Neural cell (in vitro differentiated cells): ENCODE data around the gene KRT14. TPM values are rescaled to one million over a fixed set of nuclear protein-coding genes. Genes with fewer than 3 reads are reported as not detected.
"Not testable (repeated sequence)": the region's sequence is repeated elsewhere in the genome, so short reads cannot be mapped to it uniquely, and the experiment has no call there.

Experiments
- H2AFZ ChIP-seq: fragments of 200-600, 300-800 bp; sonication (generic), shearing (Covaris generic); 2 replicates; pipeline ENCODE4 v1.6.0; 2014; ENCODE audit warnings: low read depth, mild to moderate bottlenecking, antibody characterized with exemption, low read length, moderate library complexity
- H3F3A ChIP-seq: fragments of 200-600 bp; shearing (Covaris generic); 2 replicates; pipeline ENCODE4 v1.6.1; 2016; ENCODE audit warnings: mild to moderate bottlenecking, moderate library complexity, mixed read lengths, antibody characterized with exemption, low read length; ENCODE audit not compliant: insufficient read depth, poor library complexity, severe bottlenecking
- H3K27ac ChIP-seq: fragments of 200-600, 300-800 bp; sonication (generic), shearing (Covaris generic); 2 replicates; pipeline ENCODE4 v1.5.1; 2014; ENCODE audit warnings: mild to moderate bottlenecking, low read length, moderate library complexity
- H3K27me3 ChIP-seq: fragments of 300-800, 200-600 bp; sonication (generic), shearing (Covaris generic); 2 replicates; pipeline ENCODE4 v1.6.0; 2014; ENCODE audit warnings: mild to moderate bottlenecking, low read depth, low read length, moderate library complexity; ENCODE audit not compliant: insufficient read depth
- H3K36me3 ChIP-seq: fragments of 300-800, 200-600 bp; sonication (generic), shearing (Covaris generic); 2 replicates; pipeline ENCODE4 v1.5.1; 2014; ENCODE audit warnings: mild to moderate bottlenecking, antibody characterized with exemption, low read length, moderate library complexity; ENCODE audit not compliant: insufficient read depth
- H3K4me2 ChIP-seq: fragments of 300-800, 200-600 bp; sonication (generic), shearing (Covaris generic); 2 replicates; pipeline ENCODE4 v1.6.0; 2014; ENCODE audit warnings: mild to moderate bottlenecking, low read length
- H3K4me3 ChIP-seq: fragments of 300-800, 200-600 bp; sonication (generic), shearing (Covaris generic); 2 replicates; pipeline ENCODE4 v1.5.1; 2014; ENCODE audit warnings: mild to moderate bottlenecking, low read length, moderate library complexity
- H3K79me2 ChIP-seq: fragments of 200-600 bp; shearing (Covaris generic); replicated peaks from 2 replicates; pipeline ENCODE4 v1.6.0; 2014; ENCODE audit warnings: mild to moderate bottlenecking, low read length, moderate library complexity; ENCODE audit not compliant: insufficient read depth
- H3K9ac ChIP-seq: fragments of 300-800, 200-600 bp; sonication (generic), shearing (Covaris generic); 2 replicates; pipeline ENCODE4 v1.6.1; 2016; ENCODE audit warnings: mild to moderate bottlenecking, low read length, mixed read lengths
- H3K9me2 ChIP-seq: fragments of 200-600 bp; shearing (Covaris generic); 2 replicates; pipeline ENCODE4 v1.6.1; 2016; ENCODE audit warnings: mild to moderate bottlenecking, low read length, mixed read lengths; ENCODE audit not compliant: insufficient read depth
- H3K9me3 ChIP-seq: fragments of 200-600, 300-800 bp; sonication (generic), shearing (Covaris generic); 2 replicates; pipeline ENCODE4 v1.6.1; 2016; ENCODE audit warnings: mild to moderate bottlenecking, mixed run types, low read length, moderate library complexity, mixed read lengths
- H4K20me1 ChIP-seq: fragments of 200-600 bp; shearing (Covaris generic); 2 replicates; pipeline ENCODE4 v1.6.1; 2016; ENCODE audit warnings: mild to moderate bottlenecking, mixed run types; ENCODE audit not compliant: insufficient read depth
- EP300 ChIP-seq: fragments of 450-650 bp; conservative IDR thresholded peaks from 2 replicates; pipeline ENCODE4 v1.6.1; 2014; ENCODE audit warnings: antibody characterized with exemption, mild to moderate bottlenecking, moderate library complexity; ENCODE audit not compliant: poor library complexity, severe bottlenecking
- EZH2 ChIP-seq: fragments of 200-600, 300-800 bp; shearing (Covaris generic), sonication (generic); IDR thresholded peaks from 2 replicates; pipeline ENCODE4 v1.6.1; 2014; ENCODE audit warnings: antibody characterized with exemption, low read length, borderline replicate concordance, mild to moderate bottlenecking; ENCODE audit not compliant: insufficient read depth, poor library complexity, severe bottlenecking
- MXI1 ChIP-seq: fragments of 450-650 bp; conservative IDR thresholded peaks from 2 replicates; pipeline ENCODE4 v1.6.1; 2014; ENCODE audit warnings: antibody characterized with exemption, mild to moderate bottlenecking; ENCODE audit not compliant: poor library complexity, severe bottlenecking
- POLR2AphosphoS5 ChIP-seq: IDR thresholded peaks from 2 replicates; pipeline ENCODE4 v1.6.1; 2012
- RAD21 ChIP-seq: fragments of 450-650 bp; conservative IDR thresholded peaks from 2 replicates; pipeline ENCODE4 v1.6.1; 2014; ENCODE audit warnings: antibody characterized with exemption, mild to moderate bottlenecking, moderate library complexity
- SMC3 ChIP-seq: fragments of 450-650 bp; conservative IDR thresholded peaks from 2 replicates; pipeline ENCODE4 v1.6.1; 2014; ENCODE audit warnings: antibody characterized with exemption, mild to moderate bottlenecking, moderate library complexity; ENCODE audit not compliant: poor library complexity
- TAF1 ChIP-seq: IDR thresholded peaks from 2 replicates; pipeline ENCODE4 v1.6.1; 2012; ENCODE audit warnings: low read depth
- polyA plus RNA-seq: library from polyadenylated mRNA; depleted of rRNA; stranded (reverse); fragments of >200 nt; gene quantifications from 2 replicates; pipeline ENCODE4 v1.2.3, GENCODE V29; 2014
- TF ChIP-seq, protein P1 (sequence below): fragments of 450-650 bp; IDR thresholded peaks from 2 replicates; pipeline ENCODE4 v1.5.1; 2014; ENCODE audit warnings: antibody characterized with exemption, mild to moderate bottlenecking, moderate library complexity; ENCODE audit not compliant: poor library complexity, severe bottlenecking
- TF ChIP-seq, protein P2 (sequence below): IDR thresholded peaks from 2 replicates; pipeline ENCODE4 v1.6.1; 2012; ENCODE audit warnings: borderline replicate concordance

KRT14 gene
- polyA plus RNA-seq, 1 donor from 2014 or later, result not detected

DNA sequence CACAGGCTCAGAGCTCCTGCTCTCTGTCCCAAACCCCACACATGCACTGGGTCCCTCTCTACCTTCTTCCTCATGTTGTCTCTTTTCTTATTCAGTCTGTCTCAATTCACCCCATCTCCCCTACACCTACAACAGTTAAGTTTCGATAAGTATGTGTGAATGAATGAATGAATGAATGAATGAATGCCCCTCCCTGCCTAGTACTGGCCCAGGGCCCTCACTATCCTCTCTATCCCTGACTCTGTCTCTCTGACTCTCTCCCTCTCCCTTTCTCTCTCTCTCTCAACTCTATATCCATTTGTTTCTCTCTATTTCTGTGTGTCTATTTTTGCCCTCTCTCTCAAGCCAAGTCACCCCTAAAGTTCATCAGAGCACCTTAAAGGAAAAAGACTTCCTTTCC is 8.2 kb downstream of the KRT14 start:
- Histone ChIP-seq H2AFZ (no peak overlapping the region), H3K4me3 (no peak overlapping the region), H3K27ac (no peak overlapping the region)

DNA sequence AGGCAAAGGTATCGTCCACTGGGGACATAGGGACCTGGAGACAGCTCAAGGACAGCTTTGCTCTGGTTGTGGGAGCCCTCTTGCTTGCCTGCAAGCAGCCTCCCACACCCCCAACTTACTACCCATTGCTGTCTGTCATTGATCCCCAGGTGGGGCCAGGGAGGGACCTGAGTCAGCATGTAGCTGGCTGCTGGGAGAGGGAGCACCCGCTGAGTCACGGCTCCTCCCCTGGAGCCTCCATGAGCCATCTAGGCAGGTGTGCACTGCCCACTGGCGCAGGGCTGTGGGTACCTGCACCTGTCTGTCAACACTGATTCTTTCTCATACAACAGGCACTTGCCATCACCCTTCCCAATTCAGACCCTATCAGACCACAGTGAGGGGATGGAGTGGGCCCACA is 10.0 kb downstream of the KRT14 start:
- not testable (repeated sequence) for H3K9me3 ChIP-seq, H3K9me2 ChIP-seq, H3K36me3 ChIP-seq, H3K4me2 ChIP-seq, H3K4me3 ChIP-seq, H3K27ac ChIP-seq, H3K9ac ChIP-seq, H4K20me1 ChIP-seq, H2AFZ ChIP-seq, H3K27me3 ChIP-seq, H3K79me2 ChIP-seq, H3F3A ChIP-seq

More for the DNA sequence above, 8.2 kb downstream of the KRT14 start:
- Histone ChIP-seq H4K20me1 (no peaks in the 10 kb centered on the region), H3K36me3 (no peaks in the 10 kb centered on the region), H3K4me2 (no peak overlapping the region), H3K9ac (no peak overlapping the region), H3K27me3 (no peaks in the 10 kb centered on the region), H3K9me3 (no peaks in the 10 kb centered on the region), H3F3A (no peaks in the 10 kb centered on the region), H3K79me2 (no peaks in the 10 kb centered on the region), H3K9me2 (no peaks in the 10 kb centered on the region)
- TF ChIP-seq SMC3, result no peak
- TF ChIP-seq EP300, result no peak
- TF ChIP-seq MXI1, result no peak
- TF ChIP-seq EZH2, result no peak
- TF ChIP-seq, protein P1, sequence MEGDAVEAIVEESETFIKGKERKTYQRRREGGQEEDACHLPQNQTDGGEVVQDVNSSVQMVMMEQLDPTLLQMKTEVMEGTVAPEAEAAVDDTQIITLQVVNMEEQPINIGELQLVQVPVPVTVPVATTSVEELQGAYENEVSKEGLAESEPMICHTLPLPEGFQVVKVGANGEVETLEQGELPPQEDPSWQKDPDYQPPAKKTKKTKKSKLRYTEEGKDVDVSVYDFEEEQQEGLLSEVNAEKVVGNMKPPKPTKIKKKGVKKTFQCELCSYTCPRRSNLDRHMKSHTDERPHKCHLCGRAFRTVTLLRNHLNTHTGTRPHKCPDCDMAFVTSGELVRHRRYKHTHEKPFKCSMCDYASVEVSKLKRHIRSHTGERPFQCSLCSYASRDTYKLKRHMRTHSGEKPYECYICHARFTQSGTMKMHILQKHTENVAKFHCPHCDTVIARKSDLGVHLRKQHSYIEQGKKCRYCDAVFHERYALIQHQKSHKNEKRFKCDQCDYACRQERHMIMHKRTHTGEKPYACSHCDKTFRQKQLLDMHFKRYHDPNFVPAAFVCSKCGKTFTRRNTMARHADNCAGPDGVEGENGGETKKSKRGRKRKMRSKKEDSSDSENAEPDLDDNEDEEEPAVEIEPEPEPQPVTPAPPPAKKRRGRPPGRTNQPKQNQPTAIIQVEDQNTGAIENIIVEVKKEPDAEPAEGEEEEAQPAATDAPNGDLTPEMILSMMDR, result no peak
- no peak for TF ChIP-seq TAF1
- no peak for TF ChIP-seq POLR2AphosphoS5
- no peak for TF ChIP-seq RAD21
- TF ChIP-seq, protein P2, sequence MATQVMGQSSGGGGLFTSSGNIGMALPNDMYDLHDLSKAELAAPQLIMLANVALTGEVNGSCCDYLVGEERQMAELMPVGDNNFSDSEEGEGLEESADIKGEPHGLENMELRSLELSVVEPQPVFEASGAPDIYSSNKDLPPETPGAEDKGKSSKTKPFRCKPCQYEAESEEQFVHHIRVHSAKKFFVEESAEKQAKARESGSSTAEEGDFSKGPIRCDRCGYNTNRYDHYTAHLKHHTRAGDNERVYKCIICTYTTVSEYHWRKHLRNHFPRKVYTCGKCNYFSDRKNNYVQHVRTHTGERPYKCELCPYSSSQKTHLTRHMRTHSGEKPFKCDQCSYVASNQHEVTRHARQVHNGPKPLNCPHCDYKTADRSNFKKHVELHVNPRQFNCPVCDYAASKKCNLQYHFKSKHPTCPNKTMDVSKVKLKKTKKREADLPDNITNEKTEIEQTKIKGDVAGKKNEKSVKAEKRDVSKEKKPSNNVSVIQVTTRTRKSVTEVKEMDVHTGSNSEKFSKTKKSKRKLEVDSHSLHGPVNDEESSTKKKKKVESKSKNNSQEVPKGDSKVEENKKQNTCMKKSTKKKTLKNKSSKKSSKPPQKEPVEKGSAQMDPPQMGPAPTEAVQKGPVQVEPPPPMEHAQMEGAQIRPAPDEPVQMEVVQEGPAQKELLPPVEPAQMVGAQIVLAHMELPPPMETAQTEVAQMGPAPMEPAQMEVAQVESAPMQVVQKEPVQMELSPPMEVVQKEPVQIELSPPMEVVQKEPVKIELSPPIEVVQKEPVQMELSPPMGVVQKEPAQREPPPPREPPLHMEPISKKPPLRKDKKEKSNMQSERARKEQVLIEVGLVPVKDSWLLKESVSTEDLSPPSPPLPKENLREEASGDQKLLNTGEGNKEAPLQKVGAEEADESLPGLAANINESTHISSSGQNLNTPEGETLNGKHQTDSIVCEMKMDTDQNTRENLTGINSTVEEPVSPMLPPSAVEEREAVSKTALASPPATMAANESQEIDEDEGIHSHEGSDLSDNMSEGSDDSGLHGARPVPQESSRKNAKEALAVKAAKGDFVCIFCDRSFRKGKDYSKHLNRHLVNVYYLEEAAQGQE, result no peak

DNA sequence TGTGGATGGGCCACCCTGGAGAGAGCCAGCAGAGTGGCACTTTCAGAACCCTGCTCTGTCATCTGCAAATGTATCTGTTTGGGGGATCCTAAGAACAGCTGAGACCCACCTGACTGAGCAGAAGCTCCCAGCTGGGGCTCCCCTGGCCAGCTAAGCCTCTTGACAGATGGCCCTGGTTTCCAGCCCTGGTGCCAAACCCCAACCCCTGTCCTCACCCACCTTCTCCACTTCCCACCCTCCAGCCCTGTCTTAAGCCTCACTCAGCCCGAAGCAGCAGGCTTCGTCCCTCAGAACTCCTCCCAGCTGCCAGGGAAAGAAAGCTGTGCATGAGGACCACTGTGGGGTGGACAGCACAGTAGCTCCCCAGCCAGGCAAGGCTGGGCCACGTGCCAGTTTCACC is 11.4 kb downstream of the KRT14 start:
- no peak overlapping the region for H3K4me3 ChIP-seq

More for the DNA sequence above, 11.4 kb downstream of the KRT14 start:
- Histone ChIP-seq H3K9me2 (no peaks in the 10 kb centered on the region), H3K27ac (no peak overlapping the region), H3K27me3 (no peaks in the 10 kb centered on the region), H3K9me3 (no peaks in the 10 kb centered on the region), H3F3A (no peaks in the 10 kb centered on the region), H3K79me2 (no peaks in the 10 kb centered on the region), H3K36me3 (no peaks in the 10 kb centered on the region), H3K4me2 (no peak overlapping the region), H3K9ac (no peak overlapping the region), H2AFZ (no peak overlapping the region), H4K20me1 (no peaks in the 10 kb centered on the region)
- TF ChIP-seq RAD21, result no peak
- no peak for TF ChIP-seq POLR2AphosphoS5
- TF ChIP-seq, protein P1, result no peak
- TF ChIP-seq, protein P2, result no peak
- no peak for TF ChIP-seq EP300
- no peak for TF ChIP-seq TAF1
- no peak for TF ChIP-seq SMC3
